ACC112 (cell line): Measurements from ENCODE around the gene STK40.

Experiments
- H2AFZ ChIP-seq: fragments of 200-600 bp; sonication (generic); one replicate; pipeline ENCODE4 v1.6.0; 2017; ENCODE audit warnings: antibody characterized with exemption, low read length; ENCODE audit not compliant: unreplicated experiment
- H3K27ac ChIP-seq: fragments of 200-600 bp; sonication (generic); 2 replicates; pipeline ENCODE4 v1.5.1; 2014; ENCODE audit warnings: low read depth, mild to moderate bottlenecking, antibody characterized with exemption, low read length, moderate library complexity
- H3K27me3 ChIP-seq: fragments of 200-600 bp; sonication (generic); 2 replicates; pipeline ENCODE4 v1.6.1; 2014; ENCODE audit warnings: mild to moderate bottlenecking, antibody characterized with exemption, low read length, moderate library complexity, mixed read lengths; ENCODE audit not compliant: insufficient read depth
- H3K36me3 ChIP-seq: fragments of 200-600 bp; sonication (generic); 2 replicates; pipeline ENCODE4 v1.6.1; 2016; ENCODE audit warnings: mild to moderate bottlenecking, antibody characterized with exemption, low read length, moderate library complexity, mixed read lengths; ENCODE audit not compliant: insufficient read depth
- H3K4me1 ChIP-seq: fragments of 200-600 bp; sonication (generic); one replicate; pipeline ENCODE4 v1.6.1; 2016; ENCODE audit warnings: low read length, mixed read lengths; ENCODE audit not compliant: insufficient read depth, unreplicated experiment, control insufficient read depth
- H3K4me3 ChIP-seq: fragments of 200-600 bp; sonication (generic); 2 replicates; pipeline ENCODE4 v1.5.1; 2014; ENCODE audit warnings: mild to moderate bottlenecking, low read depth, low read length
- H3K79me2 ChIP-seq: fragments of 200-600 bp; sonication (generic); one replicate; pipeline ENCODE4 v1.6.0; 2016; ENCODE audit warnings: low read length; ENCODE audit not compliant: control insufficient read depth, unreplicated experiment, insufficient read depth

The STK40 gene

GRCh38 chr1:36352910-36353878 is 32.5 kb downstream of the STK40 start:
- Histone ChIP-seq H2AFZ (no peak overlapping the region), H3K79me2 (no peaks in the 10 kb centered on the region), H3K4me3 (peak overlapping the region; percentile 10; the same call in 1 of the 2 replicates), H3K27ac (peak overlapping the region; percentile 99), H3K27me3 (no peaks in the 10 kb centered on the region), H3K36me3 (peaks cover 6% of the 10 kb centered on the region; the same call in 1 of the 2 replicates), H3K4me1 (peaks cover 54% of the 10 kb centered on the region)

GRCh38 chr1:36352125-36352909 is 33.4 kb downstream of the STK40 start:
- Histone ChIP-seq H3K27ac (peak overlapping the region; percentile 99), H3K36me3 (peaks cover 7% of the 10 kb centered on the region; the same call in 1 of the 2 replicates), H3K4me3 (peak overlapping the region; percentile 10; the same call in 1 of the 2 replicates), H3K27me3 (no peaks in the 10 kb centered on the region), H2AFZ (no peak overlapping the region), H3K4me1 (peaks cover 54% of the 10 kb centered on the region), H3K79me2 (no peaks in the 10 kb centered on the region)

GRCh38 chr1:36351227-36351977 is 34.3 kb downstream of the STK40 start:
- Histone ChIP-seq H3K36me3 (0 out of 2 replicates have a peak, but pooled peaks cover 4% of the 10 kb centered on the region), H3K4me3 (peak overlapping the region; percentile 55), H2AFZ (no peak overlapping the region), H3K4me1 (peaks cover 54% of the 10 kb centered on the region), H3K27me3 (no peaks in the 10 kb centered on the region), H3K79me2 (no peaks in the 10 kb centered on the region), H3K27ac (peak overlapping the region; percentile 99)

- Histone ChIP-seq H3K36me3 (0 out of 2 replicates have a peak, but pooled peaks cover 4% of the 10 kb centered on the region), H3K4me3 (peak overlapping the region; percentile 55), H3K27ac (peak overlapping the region; percentile 99), H3K79me2 (no peaks in the 10 kb centered on the region), H2AFZ (no peak overlapping the region), H3K27me3 (no peaks in the 10 kb centered on the region), H3K4me1 (peaks cover 54% of the 10 kb centered on the region)
These were observed 35.0 kb downstream of the STK40 start for GRCh38 chr1:36350659-36351226.

- peaks cover 54% of the 10 kb centered on the region for H3K4me1 ChIP-seq
- H3K27ac ChIP-seq = peak overlapping the region; percentile 99
- no peaks in the 10 kb centered on the region for H3K79me2 ChIP-seq
- H2AFZ ChIP-seq = no peak overlapping the region
- H3K4me3 ChIP-seq = no peak overlapping the region
- H3K27me3 ChIP-seq = no peaks in the 10 kb centered on the region
- H3K36me3 ChIP-seq = 0 out of 2 replicates have a peak, but pooled peaks cover 4% of the 10 kb centered on the region
These were observed 35.9 kb downstream of the STK40 start for GRCh38 chr1:36349839-36350238.

- Histone ChIP-seq H3K27me3 (no peaks in the 10 kb centered on the region), H3K4me3 (no peak overlapping the region), H3K4me1 (peaks cover 54% of the 10 kb centered on the region), H3K79me2 (no peaks in the 10 kb centered on the region), H2AFZ (no peak overlapping the region), H3K27ac (peak overlapping the region; percentile 99), H3K36me3 (0 out of 2 replicates have a peak, but pooled peaks cover 4% of the 10 kb centered on the region)
These were observed 36.5 kb downstream of the STK40 start for GRCh38 chr1:36349241-36349671.

GRCh38 chr1:36346741-36347370 is 38.9 kb downstream of the STK40 start:
- H3K36me3 ChIP-seq = 0 out of 2 replicates have a peak, but pooled peaks cover 4% of the 10 kb centered on the region
- H3K4me3 ChIP-seq = no peak overlapping the region
- no peak overlapping the region for H2AFZ ChIP-seq
- no peak overlapping the region for H3K27ac ChIP-seq
- H3K79me2 ChIP-seq = no peaks in the 10 kb centered on the region
- H3K4me1 ChIP-seq = peaks cover 52% of the 10 kb centered on the region
- H3K27me3 ChIP-seq = no peaks in the 10 kb centered on the region

GRCh38 chr1:36345353-36345752 is 40.4 kb downstream of the STK40 start:
- H2AFZ ChIP-seq = no peak overlapping the region
- H3K36me3 ChIP-seq = 0 out of 2 replicates have a peak, but pooled peaks cover 4% of the 10 kb centered on the region
- no peaks in the 10 kb centered on the region for H3K27me3 ChIP-seq
- H3K4me3 ChIP-seq = no peak overlapping the region
- H3K4me1 ChIP-seq = peaks cover 36% of the 10 kb centered on the region
- no peaks in the 10 kb centered on the region for H3K79me2 ChIP-seq
- H3K27ac ChIP-seq = no peak overlapping the region

- Histone ChIP-seq H3K27ac (peak overlapping the region; percentile 86; the same call in 1 of the 2 replicates), H3K4me1 (peaks cover 26% of the 10 kb centered on the region), H3K79me2 (no peaks in the 10 kb centered on the region), H3K4me3 (no peak overlapping the region), H2AFZ (no peak overlapping the region), H3K27me3 (no peaks in the 10 kb centered on the region), H3K36me3 (0 out of 2 replicates have a peak, but pooled peaks cover 4% of the 10 kb centered on the region)
These were observed 41.4 kb downstream of the STK40 start for GRCh38 chr1:36344395-36344680.
